ENCODE results near the gene FAM83E.
"Not testable (repeated sequence)": the region's sequence is repeated elsewhere in the genome, so short reads cannot be mapped to it uniquely, and the experiment has no call there.

Gene FAM83E

DNA sequence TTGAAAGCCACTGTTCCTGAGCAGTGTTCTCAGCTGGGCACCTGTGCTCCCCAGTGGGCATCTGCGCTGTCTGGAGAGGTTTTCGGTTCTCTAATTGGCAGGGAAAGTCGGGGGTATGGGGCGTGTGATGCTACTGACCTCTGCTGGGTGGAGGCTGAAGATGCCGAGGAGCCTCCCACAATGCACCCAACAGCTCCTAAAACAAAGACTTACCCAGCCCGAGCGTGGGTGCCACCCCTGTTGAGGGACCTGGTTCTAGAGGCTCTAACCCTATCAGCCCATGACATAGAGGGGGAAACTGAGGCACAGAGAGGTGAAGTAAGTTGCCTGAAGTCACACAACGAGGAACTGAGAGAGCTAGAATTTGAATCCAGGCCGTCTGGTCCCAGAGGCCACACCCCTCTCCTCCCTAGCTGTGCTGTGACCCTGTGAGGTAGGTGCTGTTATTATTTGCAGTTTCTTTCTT lies 6.0 kb downstream of the FAM83E start:
- DNase-seq, result peak; percentile 69

DNA sequence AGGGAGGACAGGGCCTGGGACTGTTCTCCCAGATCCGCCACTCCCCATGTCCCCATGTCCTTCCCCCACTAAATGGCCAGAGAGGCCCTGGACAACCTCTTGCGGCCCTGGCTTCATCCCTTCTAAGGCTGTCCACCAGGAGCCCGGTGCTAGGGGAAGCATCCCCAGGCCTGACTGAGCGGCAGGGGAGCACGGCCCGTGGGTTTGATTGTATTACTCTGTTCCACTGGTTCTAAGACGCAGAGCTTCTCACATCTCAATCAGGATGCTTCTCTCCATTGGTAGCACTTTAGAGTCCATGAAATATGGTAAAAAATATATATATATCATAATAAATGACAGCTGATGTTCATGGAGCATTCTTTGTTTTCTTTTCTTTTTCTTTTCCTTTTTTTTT lies 7.5 kb downstream of the FAM83E start:
- DNase-seq, result no peak

DNA sequence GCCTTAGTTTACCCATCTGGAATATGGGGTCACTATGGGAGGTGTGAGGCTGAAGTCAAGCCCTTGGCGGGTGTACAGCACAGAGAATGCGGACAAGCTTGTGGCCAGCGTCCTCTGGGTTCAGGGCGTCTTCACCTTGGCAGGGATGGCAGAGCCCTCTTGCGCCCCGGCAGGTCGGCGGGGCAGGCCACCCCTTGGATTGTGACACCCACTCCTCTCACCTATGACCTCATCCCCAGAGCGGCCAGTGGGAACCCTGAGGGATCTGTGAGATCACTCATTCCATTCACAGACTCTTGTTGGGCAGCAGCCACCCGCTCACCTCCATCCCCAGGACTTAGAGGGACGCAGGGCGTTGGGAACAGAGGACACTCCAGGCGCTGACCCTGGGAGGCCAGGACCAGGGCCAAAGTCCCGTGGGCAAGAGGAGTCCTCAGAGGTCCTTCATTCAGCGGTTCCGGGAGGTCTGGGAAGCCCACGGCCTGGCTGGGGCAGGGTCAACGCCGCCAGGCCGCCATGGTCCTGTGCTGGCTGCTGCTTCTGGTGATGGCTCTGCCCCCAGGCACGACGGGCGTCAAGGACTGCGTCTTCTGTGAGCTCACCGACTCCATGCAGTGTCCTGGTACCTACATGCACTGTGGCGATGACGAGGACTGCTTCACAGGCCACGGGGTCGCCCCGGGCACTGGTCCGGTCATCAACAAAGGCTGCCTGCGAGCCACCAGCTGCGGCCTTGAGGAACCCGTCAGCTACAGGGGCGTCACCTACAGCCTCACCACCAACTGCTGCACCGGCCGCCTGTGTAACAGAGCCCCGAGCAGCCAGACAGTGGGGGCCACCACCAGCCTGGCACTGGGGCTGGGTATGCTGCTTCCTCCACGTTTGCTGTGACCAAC lies 8.2 kb downstream of the FAM83E start, which contains the start of gene SPACA4:
Gene SPACA4 (plus strand): TSS at position 280 of the 896 bp plus-strand sequence. CDS start 237 bp downstream, at position 517.
- no peak for DNase-seq

DNA sequence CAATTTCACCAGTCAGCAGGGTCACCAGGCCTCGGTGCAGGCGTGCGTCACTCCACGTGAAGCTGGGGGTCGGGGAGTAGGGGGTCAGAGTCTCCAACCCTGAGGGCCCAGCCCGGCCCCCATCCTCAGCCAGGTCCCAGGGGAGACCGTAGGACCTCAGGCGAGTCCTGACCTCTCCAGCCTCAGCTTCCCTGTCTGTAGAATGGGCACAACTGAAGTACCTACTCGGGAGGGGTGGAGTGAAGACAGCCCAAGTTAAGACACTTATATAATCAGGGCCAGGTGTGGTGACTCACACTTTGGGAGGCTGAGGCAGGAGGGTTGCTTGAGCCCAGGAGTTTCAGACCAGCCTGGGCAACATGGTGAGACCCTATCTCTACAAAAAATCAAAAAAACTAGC lies 11.0 kb downstream of the FAM83E start:
- DNase-seq, result no peak

DNA sequence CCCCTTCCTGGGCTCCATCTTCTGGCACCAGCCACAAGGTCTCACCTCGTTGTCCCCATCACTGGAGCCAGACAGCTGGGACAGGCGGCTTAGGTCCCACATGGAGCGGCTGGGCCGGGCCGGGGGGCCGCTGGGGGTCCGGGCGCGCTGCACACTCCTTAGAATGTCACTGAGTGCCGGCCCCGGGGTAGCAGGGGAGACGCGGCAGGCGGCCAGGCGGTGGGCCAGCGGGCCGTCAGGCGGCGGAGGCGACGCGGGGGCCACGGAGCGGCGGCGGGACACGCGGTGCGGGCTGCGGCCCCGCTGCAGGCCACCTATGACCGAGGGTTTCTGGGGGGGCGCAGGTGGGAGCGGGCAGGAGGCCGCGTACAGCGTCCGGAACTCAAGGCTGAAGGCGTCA lies 11.4 kb downstream of the FAM83E start:
- no peak for DNase-seq

DNA sequence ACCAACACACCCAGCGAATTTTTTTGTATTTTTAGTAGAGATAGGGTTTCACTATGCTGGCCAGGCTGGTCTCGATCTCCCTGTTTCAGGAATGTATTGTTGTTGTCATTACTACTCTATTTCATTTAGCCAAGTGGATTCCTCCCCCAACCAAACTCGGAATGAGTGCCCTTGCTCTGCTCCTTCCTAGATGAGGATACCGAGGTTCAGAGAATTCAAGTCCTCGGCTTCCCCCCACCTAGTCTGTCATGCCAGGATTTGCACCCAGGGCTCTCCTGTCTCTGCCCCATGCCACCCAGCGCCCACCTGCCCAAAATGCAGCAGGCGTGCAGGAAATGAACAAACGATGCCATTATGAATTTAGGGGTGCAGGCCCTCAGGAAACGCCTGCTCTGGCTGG lies 11.9 kb downstream of the FAM83E start:
- DNase-seq, result no peak

DNA sequence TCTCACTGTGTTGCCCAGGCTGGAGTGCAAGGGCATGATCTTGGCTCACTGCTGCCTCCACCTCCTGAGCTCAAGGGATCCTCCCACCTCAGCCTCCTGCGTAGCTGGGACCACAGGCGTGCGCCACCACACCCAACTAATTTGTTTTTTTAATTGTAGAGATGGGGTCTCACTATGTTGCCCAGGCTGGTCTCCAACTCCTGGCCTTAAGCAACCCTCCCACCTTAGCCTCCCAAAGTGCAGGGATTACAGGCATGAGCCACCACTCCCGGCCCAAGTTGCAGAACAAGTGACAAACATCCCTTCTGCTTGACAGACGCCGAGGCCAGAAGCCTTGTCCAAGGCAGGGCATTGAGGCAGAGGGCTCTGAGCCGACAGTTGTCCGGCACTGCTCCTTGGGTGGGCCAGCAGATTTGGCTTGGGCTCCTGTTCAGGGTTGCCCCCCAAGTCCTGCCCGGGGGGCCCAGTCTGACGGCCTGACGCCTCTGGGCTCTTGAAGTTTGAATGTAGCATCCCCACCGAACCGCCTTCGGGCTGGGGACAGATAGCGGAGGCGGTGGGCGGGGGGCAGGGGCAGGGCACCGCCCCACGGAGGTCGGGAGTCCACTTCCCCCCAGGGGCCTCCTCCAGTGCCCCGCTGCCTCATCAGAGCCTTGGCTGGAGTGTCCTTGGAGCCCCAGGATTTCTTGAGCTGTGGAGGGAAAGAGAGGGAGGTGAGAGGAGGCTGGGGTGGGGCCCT lies 14.0 kb downstream of the FAM83E start:
- DNase-seq, result no peak

DNA sequence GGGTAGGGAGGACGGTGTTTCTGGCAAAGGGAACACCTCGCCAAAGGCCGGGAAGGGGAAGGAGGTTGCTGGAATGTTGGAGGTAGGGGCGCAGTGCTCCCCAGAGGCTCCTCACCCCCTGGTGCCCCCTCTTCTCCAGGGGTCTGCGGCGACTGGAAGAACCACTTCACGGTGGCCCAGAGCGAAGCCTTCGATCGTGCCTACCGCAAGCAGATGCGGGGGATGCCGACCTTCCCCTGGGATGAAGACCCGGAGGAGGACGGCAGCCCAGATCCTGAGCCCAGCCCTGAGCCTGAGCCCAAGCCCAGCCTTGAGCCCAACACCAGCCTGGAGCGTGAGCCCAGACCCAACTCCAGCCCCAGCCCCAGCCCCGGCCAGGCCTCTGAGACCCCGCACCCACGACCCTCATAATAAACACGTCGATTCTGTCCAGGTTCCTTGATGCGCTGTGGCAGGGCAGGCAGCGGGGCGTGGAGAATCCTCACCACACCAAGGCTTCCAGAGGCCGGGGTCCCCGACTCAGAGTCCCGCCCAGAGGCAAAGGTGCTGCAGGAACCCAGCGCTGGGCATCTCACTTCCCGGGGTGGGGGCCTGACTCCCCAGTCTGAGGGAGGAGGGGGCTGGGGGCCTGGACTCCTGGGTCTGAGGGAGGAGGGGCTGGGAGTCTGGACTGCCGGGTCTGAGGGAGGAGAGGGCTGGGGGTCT lies 15.7 kb downstream of the FAM83E start:
- no peak for DNase-seq

DNA sequence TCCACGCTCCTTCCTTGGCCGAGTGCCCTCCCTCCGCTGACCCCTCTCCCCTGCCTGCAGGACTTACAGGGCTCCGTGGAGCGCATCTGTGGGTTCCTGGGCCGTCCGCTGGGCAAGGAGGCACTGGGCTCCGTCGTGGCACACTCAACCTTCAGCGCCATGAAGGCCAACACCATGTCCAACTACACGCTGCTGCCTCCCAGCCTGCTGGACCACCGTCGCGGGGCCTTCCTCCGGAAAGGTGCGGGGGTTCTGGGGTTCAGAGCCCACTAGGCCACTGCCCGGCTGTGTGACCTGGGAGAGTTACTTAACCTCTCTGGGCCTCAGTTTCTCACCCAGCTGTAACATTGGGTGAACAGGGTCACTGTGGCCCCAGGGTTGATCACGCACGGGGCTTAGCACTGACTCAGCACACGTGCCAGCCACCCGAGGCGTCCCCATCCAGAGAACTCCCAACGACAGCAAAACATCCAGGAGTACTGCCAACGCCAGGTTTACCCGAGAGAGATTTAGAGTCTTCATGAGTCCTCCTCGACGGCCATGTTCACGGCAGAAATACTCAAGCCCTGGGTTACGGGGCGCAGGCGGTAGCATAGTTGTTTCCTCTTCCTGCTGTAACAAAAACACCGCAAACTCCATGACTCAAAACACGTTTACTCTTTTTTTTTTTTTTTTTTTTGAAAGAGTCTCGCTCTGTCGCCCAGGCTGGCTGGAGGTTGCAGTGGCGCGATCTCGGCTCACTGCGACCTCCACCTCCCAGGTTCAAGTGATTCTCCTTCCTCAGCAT lies 18.0 kb downstream of the FAM83E start:
- DNase-seq, result peak; percentile 68

DNA sequence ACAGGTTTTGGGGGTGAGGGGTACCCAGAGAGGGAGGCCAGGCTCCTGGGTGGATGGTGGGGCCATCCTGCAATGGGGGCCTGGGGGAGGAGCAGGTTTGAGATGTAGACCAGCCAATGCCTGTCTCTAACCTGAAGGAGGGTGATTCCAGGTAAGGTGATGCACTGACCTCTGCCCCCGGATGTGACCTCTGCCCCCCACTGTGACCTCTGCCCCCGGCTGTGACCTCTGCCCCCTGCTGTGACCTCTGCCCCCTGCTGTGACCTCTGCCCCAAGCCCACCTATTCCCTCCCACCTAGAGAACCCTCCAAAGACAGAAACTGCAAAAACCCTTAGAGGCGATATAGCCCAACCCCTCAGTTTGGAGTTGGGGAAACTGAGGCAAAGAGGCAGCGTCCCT lies 18.6 kb downstream of the FAM83E start:
- no peak for DNase-seq

DNA sequence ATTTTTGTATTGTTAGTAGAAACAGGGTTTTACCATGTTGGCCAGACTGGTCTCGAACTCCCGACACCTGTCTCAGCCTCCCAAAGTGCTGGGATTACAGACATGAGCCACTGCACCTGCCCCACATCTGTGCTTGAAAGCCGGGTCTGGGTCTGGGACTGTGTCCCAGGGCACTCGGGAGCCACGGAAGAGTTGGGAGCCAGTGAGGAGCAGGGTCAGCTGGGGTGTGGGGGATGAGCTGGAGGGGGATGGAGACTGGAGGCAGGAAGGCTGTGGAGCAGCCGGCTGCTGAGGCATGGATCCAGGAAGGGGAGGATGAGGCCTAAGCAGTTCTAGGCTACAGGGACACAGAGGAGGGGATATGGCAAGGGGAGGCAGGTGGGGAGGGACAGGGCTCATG lies 19.0 kb downstream of the FAM83E start:
- DNase-seq, result no peak

DNA sequence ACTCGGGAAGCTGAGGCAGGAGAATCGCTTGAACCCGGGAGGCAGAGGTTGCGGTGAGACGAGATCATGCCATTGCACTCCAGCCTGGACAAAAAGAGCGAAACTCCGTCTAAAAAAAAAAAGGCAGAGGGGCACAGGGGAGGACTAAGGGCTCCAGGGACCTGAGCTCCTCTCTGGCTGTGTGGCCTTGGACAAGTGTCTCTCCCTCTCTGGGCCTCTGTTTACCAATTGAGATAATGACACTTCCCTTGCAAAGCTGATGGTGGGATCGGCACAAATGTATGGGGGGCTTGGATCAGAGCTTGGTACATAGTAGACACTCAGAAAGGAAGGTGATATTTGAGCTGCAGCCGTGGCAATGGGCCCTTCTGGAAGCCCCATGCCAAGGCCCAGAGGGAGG lies 19.7 kb downstream of the FAM83E start:
- DNase-seq, result no peak

DNA sequence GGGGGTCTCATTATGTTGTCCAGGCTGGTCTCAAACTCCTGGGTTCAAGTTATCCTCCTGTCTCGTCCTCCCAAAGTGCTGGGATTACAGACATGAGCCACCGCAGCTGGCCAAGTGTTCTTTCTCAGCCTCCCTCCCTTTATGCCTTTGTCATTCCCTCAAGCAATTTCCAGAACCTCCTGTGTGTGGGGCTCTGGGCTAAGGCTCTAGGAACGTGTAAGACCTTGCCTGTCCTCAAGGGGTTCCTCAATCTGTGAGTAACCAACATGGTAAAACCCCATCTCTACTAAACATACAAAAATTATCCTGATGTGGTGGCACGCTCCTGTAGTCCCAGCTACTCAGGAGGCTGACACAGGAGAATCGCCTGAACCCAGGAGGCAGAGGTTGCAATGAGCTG lies 23.9 kb downstream of the FAM83E start:
- no peak for DNase-seq

DNA sequence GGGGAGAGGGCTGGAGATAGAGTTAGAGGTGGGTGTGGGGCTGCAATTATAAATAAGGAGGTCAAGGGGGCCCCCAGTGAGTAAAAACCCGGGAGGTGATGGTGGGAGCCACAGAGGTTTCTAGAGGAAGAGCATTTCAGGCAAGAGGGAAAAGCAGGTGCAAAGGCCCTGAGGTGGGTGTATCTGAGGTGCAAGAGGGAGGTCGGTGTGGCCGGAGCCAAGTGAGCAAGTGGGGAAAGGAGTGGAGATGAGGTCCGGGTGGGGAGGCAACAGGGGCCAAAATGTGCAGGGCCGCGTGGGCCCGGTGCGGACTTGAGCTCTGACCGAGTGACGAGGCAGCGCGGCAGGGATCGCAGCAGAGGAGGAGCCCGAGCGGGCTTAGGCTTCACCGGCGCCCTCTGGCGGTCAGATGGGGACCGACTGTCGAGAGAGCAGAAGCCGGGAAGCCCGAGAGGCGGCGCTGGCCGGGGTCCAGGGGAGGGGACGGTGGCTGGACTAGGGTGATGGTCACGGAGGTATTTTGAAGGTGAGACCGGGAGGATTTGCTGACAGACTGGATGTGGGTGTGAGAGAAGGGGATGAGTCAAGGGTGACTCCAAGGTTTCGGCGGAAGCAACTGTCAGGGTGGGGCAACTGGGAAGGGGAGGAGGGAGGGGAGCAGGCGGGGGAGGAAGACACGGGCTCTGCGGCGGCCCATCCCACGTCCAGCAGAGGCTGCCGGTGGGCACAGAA lies 26.0 kb downstream of the FAM83E start:
- peak; percentile 85 for DNase-seq

DNA sequence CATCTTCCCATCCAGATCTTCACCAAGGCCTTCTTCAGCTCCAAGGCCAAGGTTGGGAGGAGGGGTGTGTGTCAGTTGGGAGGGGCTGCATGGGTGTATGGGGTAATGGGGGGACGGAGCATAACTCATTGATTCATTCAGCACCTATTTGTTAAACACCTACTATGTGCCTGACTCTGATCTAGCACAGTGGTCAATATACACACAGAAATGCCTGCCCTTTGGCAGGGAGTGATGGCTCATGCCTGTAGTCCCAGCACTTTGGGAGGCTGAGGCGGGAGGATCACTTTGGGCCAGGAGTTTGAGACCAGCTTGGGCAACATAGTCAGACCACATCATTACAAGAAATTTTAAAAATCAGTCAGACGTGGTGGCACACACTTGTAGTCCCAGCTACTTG lies 27.5 kb downstream of the FAM83E start:
- DNase-seq, result no peak

DNA sequence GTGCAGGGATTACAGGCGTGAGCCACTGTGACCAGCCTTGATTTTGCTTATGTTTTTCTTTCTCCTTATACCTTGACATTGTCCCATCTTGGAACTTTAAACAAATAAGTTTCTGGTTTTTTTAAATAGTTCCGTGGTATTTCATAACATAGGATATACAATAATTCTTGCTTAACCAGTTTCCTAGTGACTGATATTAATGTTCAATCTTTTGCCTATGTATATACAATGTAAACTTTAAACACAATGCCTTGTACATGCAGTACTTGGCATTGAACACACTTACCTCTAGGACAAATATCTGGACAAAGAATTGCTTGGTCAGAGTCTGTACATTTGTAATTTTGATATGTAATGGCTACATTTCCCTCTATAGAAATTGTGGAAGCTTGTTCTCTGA lies 32.7 kb downstream of the FAM83E start:
- DNase-seq, result no peak

DNA sequence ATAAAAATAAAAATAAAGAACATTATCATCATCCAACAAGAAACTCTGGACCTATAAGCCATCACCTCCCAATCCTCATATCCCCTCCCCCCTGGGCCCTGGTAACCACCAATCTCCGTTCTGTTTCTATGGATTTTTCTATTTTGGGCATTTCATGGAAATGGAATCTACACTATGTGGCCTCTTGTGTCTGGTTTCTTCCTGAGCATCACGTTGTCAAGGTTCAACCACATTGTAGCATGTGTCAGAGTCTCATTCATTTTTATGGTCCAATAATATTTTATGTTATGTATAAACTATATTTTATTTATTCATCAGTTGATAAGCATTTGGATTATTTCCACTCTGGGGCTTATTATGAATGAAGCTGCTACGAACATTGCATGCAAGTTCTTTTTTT lies 36.0 kb downstream of the FAM83E start:
- DNase-seq, result no peak

DNA sequence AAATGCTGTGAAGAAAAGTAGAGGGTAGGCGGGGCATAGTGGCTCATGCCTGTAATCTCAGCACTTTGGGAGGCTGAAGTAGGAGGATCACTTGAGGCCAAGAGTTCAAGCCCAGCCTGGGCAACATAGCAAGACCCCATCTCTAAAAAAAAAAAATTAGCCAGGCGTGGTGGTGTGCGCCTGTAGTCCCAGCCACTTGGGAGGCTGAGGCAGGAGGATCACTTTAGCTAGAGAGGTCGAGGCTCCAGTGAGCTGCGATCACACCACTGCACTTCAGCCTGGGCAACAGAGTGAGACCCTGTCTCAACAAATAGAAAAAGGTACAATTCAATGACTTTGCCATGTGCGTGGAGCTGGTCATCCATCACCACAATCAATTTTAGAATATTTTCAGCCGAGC lies 37.0 kb downstream of the FAM83E start:
- not testable (repeated sequence) for DNase-seq

DNA sequence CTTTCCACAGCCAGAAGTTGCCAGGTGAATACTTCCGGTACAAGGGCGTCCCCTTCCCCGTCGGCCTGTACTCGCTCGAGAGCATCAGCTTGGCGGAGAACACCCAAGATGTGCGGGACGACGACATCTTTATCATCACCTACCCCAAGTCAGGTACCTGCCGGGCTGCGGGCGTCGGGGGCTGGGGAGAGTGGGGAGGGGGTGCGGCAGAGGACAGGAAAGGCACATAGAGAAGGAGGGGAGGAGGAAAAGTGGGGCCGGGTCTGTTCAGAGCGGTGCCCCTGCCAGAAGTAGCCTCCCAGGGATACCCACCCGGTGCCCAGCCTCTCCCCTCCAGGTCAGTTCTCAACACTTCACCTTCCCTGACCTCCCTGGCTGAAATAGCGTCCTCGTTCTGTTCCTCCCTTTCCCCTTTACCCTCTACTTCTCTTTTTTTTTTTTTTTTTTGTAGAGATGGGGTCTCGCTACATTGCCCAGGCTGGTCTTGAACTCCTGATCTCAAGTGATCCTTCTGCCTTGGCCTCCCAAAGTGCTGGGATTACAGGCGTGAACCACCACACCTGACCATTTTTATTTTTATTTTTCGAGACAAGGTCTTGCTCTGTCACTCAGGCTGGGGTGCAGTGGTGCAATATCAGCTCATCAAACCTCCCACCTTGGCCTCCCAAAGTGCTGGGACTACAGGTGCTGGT lies 38.8 kb downstream of the FAM83E start:
- DNase-seq, result no peak

DNA sequence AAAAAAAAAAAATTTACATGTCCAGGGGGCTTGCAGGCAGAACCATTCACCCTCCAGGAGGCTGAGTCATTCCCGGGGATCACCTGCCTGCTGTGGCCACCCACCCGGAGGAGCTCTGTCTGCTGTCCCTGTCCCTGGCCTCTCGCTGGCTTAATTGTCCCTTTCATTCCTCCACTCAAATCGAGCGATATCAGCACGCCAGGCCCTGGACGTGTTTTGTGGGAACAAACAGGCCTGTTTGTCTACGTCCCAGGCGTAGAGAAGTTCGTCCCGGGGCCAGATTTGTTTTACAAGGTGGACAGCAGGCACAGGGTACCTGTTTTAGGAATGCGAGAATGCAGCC lies 41.7 kb downstream of the FAM83E start:
- no peak for DNase-seq

Data from CD4-positive, alpha-beta T cell treated with Interleukin-21 for 1 hour (primary cell).